GM12865 (cell line): Measurements from ENCODE around the gene MAK.
A peak's percentile ranks its signal among the peaks of the same experiment; 100 is the strongest.
"Not testable (repeated sequence)": the region's sequence is repeated elsewhere in the genome, so short reads cannot be mapped to it uniquely, and the experiment has no call there.

Source experiments
- DNase-seq: peaks from one replicate; pipeline ENCODE4 v3.0.0; 2010; ENCODE audit warnings: low read depth
- H3K4me3 ChIP-seq: 2 replicates; pipeline ENCODE4 v1.5.1; 2011; ENCODE audit warnings: mild to moderate bottlenecking, low read depth, low read length, control low read depth
- CTCF ChIP-seq: IDR thresholded peaks from 2 replicates; pipeline ENCODE4 v1.5.1; 2011; ENCODE audit warnings: low read length, control low read depth, low read depth, inconsistent platforms; ENCODE audit not compliant: insufficient read depth; ENCODE audit errors: missing control alignments

Gene MAK

DNA sequence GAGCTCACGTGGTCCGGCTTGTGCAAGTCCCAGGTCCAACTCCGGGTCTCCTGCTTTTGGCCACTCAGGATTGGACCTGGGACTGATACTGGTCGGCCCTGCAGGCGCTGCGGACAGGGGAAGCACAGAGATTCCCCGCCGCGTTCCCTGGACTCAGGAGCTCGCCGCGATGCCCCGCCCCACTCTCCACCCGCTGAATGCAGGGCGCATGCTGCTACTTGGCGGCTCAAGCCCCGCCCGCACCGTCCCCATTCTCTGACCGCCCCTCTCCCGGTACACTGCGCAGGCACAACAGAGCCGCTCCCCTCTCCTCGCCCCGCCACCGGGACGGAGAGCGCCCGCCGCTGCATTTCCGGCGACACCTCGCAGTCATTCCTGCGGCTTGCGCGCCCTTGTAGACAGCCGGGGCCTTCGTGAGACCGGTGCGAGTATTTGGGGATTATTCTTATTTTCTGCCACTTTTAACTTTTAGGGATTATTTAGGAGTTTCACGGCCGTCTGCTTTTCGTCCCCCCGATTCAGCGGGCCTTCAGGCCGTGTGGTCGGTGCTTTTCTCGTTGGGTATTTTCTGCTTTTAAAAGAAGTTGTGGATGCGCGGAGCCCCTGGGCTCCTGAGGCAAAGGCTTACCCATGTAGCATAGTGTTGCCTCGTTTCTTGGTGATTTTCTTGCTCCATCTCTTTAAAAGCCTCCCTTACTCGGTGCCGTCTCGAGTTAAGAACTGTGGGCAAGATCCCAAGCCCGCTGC, 115.3 kb downstream of the MAK start, which contains the start of gene TMEM14C:
Gene TMEM14C (plus strand): TSS at position 251 of the 747 bp plus-strand sequence. CDS start 1,544 bp downstream, outside the sequence.
- H3K4me3 ChIP-seq, result peak within 1 kb of the TSS; percentile 65
- TF ChIP-seq CTCF, result no peak
- DNase-seq, result peak; percentile 96

DNA sequence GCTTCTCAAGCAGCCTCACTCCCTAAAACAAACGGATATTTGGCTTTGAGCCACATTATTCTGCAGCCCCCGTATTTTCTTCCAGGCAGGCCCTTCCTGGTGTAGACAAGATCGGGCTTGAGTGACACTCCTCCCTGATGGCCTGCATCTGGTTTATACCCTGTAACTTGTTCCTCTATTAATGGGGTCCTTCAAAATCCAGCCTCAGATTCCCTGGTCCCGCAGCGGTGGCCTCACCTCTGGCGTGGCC, 115.8 kb downstream of the MAK start:
- TF ChIP-seq CTCF, result no peak
- peak overlapping the region; percentile 65 for H3K4me3 ChIP-seq
- no peak for DNase-seq

DNA sequence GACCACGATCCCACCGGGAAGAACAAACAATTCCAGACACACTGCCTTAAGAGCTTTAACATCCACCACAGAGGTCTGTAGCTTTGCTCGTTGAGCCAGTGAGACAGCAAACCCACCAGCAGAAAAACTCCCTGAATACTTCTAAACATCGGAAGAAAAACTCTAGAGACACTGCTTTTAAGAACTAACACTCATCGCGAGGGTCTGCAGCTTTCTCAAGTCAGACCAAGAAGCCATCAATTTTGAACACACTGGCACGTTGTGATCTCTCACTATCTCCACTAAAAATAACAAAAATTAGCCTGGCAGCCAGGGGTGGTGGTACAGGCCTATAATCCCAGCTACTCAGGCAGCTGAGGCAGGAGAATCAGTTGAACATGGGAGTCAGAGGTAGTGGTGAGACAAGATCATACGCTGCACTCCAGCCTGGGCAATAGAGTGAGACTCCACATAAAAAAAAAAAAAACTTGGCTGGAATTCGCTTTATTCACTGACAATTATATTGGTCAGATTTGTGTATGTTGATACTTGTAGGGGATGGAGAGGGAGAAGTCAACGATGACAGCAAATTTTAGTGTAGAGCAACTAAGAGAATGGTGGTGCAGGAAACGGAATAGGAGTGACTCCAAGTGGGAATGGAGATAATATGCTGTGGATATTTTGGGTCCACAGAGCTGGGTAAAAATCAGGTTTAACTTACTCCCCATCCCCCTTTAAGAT, 116.3 kb downstream of the MAK start:
- H3K4me3 ChIP-seq, result peak overlapping the region; percentile 65
- DNase-seq, result no peak
- TF ChIP-seq CTCF, result no peak

DNA sequence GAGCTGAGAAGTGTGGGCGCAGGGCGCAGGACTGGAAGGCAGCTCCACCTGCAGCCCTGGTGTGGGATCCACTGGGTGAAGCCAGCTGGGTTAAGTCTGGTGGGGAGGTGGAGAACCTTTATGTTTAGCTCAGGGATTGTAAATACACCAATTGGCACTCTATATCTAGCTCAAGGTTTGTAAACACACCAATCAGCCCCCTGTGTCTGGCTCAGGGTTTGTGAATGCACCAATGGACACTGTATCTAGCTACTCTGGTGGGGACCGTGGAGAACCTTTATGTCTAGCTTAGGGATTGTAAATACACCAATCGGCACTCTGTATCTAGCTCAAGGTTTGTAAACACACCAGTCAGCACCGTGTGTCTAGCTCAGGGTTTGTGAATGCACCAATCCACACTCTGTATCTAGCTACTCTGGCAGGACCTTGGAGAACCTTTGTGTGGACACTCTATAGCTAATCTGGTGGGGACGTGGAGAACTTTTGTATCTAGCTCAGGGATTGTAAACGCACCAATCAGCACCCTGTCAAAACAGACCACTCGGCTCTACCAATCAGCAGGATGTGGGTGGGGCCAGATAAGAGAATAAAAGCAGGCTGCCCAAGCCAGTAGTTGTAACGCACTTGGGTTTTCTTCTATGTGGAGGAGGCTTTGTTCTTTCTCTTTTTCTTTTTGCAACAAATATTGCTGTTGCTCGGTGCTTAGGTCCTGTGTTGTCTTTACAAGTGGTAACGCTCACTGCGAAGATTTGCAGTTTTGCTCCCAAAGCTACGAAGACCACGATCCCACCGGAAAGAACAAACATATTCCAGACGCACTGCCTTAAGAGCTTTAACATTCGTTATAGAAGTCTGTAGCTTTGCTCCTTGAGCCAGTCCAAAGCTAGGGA, 117.1 kb downstream of the MAK start:
- DNase-seq, H3K4me3 ChIP-seq: not testable (repeated sequence)

DNA sequence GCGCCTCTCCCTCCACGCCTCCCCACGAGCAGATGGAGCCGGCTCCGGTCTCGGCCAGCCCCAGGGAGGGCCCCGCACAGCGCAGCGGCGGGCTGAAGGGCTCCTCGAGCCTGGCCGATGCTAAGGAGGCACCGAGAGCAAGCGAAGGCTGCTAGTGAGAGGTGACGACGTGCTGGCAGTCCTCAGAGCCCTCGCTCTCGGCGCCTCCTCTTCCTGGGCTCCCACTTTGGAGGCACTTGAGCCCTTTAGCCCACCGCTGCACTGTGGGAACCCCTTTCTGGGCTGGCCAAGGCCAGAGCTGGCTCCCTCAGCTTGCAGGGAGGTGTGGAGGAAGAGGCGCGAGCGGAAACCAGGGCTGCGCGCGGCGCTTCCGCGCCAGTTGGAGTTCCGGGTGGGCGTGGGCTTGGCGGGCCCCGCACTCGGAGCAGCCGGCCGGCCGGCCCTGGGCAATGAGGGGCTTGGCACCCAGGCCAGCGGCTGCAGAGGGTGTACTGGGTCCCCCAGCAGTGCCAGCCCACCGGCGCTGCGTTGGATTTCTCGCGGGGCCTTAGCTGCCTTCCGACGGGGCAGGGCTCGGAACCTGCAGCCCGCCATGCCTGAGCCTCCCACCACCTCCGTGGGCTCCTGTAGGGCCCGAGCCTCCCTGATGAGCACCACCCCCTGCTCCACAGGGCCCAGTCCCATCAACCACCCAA, 117.9 kb downstream of the MAK start:
- no peak overlapping the region for H3K4me3 ChIP-seq
- no peak for TF ChIP-seq CTCF
- DNase-seq, result no peak

- DNase-seq, result no peak
- H3K4me3 ChIP-seq, result no peak overlapping the region
- TF ChIP-seq CTCF, result no peak
Observed at GRCh38 chr6:10719964-10720264, 118.4 kb downstream of the MAK start.
